Stimulated activated CD8-positive, alpha-beta memory T cell treated with anti-CD3 and anti-CD28 coated beads, Interleukin-2, amount 100 ng/mL, for 1 hour (primary cell): ENCODE results near the gene XYLT1.

Experiments
- DNase-seq, 2 donors: peaks; one replicate each; pipeline ENCODE4 v3.0.0-alpha.2; 2020; ENCODE audit warnings: low read depth in 2 of 2

XYLT1 gene

GRCh38 chr16:17286443-17286842 is 184.3 kb downstream of the XYLT1 start:
- DNase-seq: no peak

- DNase-seq: no peak
These were observed 187.7 kb downstream of the XYLT1 start for GRCh38 chr16:17283016-17283415.

GRCh38 chr16:17282247-17282646 is 188.5 kb downstream of the XYLT1 start:
- DNase-seq: no peak

- DNase-seq: no peak
These were observed 189.7 kb downstream of the XYLT1 start for GRCh38 chr16:17281052-17281451.

- DNase-seq: no peak
These were observed 191.8 kb downstream of the XYLT1 start for GRCh38 chr16:17278988-17279387.

GRCh38 chr16:17277981-17278381 is 192.8 kb downstream of the XYLT1 start:
- no peak for DNase-seq

GRCh38 chr16:17276610-17277009 is 194.2 kb downstream of the XYLT1 start:
- no peak for DNase-seq

- no peak for DNase-seq
These were observed 194.7 kb downstream of the XYLT1 start for GRCh38 chr16:17276010-17276530.

GRCh38 chr16:17275076-17276009 is 195.4 kb downstream of the XYLT1 start:
- DNase-seq: no peak

GRCh38 chr16:17273142-17273561 is 197.6 kb downstream of the XYLT1 start:
- no peak for DNase-seq

- no peak for DNase-seq
These were observed 198.0 kb downstream of the XYLT1 start for GRCh38 chr16:17272716-17273115.

GRCh38 chr16:17271687-17272086 is 199.1 kb downstream of the XYLT1 start:
- no peak for DNase-seq

- no peak for DNase-seq
These were observed 200.1 kb downstream of the XYLT1 start for GRCh38 chr16:17270683-17271109.

GRCh38 chr16:17270111-17270510 is 200.6 kb downstream of the XYLT1 start:
- DNase-seq: no peak

GRCh38 chr16:17269439-17269838 is 201.3 kb downstream of the XYLT1 start:
- DNase-seq: no peak

GRCh38 chr16:17266608-17267313 is 204.0 kb downstream of the XYLT1 start:
- no peak for DNase-seq

- DNase-seq: no peak
These were observed 205.6 kb downstream of the XYLT1 start for GRCh38 chr16:17265154-17265553.

- no peak for DNase-seq
These were observed 209.4 kb downstream of the XYLT1 start for GRCh38 chr16:17261197-17261858.

GRCh38 chr16:17260276-17260849 is 210.4 kb downstream of the XYLT1 start:
- DNase-seq: no peak

GRCh38 chr16:17259751-17260270 is 210.9 kb downstream of the XYLT1 start:
- DNase-seq: no peak
